CD4-positive, alpha-beta T cell (primary cell): ENCODE results near the gene GJA8. TPM values are rescaled to one million over a fixed set of nuclear protein-coding genes. Genes with fewer than 3 reads are reported as not detected.

ENCODE experiments used
- ATAC-seq: fragments of 200-7000 bp; cut with Tn5 transposase; one replicate; pipeline ENCODE4 v1.10.0; 2022; ENCODE audit warnings: mild to moderate bottlenecking; ENCODE audit not compliant: poor library complexity
- CTCF ChIA-PET: fragments of 350-600 bp; sonication (Branson Sonifier 250); formaldehyde crosslinking; loops from one replicate; lab custom pipeline; 2021; ENCODE audit warnings: antibody characterized with exemption, inconsistent platforms; lab: Charles Lee
- POLR2A ChIA-PET: fragments of 350-600 bp; sonication (Branson Sonifier 250); formaldehyde crosslinking; loops from one replicate; lab custom pipeline; 2021; ENCODE audit warnings: antibody characterized with exemption, inconsistent platforms; lab: Charles Lee
- DNase-seq, 14 experiments: peaks; one replicate each; pipeline ENCODE4 v3.0.0-alpha.2; 2013 to 2020; ENCODE audit warnings: mixed read lengths in 2 of 14
- H3K27ac ChIP-seq, 2 donors: one replicate each; pipeline versions ENCODE4 v1.5.1 to v1.7.0; 2013; ENCODE audit warnings: low read length in 2 of 2, low read depth in 1 of 2, mild to moderate bottlenecking in 1 of 2
- H3K27me3 ChIP-seq, 2 experiments: 1 replicate in 1 of 2; 2 replicates in 1 of 2; pipeline versions ENCODE4 v1.6.1 to v1.7.0; 2013; ENCODE audit warnings: low read length in 2 of 2, control low read depth in 1 of 2, mild to moderate bottlenecking in 1 of 2, moderate library complexity in 1 of 2; ENCODE audit not compliant: insufficient read depth in 2 of 2, control insufficient read depth in 1 of 2
- H3K36me3 ChIP-seq: one replicate; pipeline ENCODE4 v1.6.1; 2013; ENCODE audit warnings: low read length, control low read depth; ENCODE audit not compliant: insufficient read depth
- H3K4me1 ChIP-seq: one replicate; pipeline ENCODE4 v1.6.1; 2013; ENCODE audit warnings: low read length, control low read depth; ENCODE audit not compliant: insufficient read depth
- H3K4me3 ChIP-seq: one replicate; pipeline ENCODE4 v1.5.1; 2013; ENCODE audit warnings: mild to moderate bottlenecking, low read length, moderate library complexity
- H3K9me3 ChIP-seq, 2 experiments: 1 replicate in 1 of 2; 2 replicates in 1 of 2; pipeline versions ENCODE4 v1.6.1 to v1.7.0; 2013; ENCODE audit warnings: low read length in 2 of 2, mild to moderate bottlenecking in 2 of 2, control low read depth in 1 of 2, moderate library complexity in 1 of 2; ENCODE audit not compliant: control insufficient read depth in 1 of 2, insufficient read depth in 1 of 2
- H3K27ac Mint-ChIP-seq: one replicate; pipeline ENCODE4 v1.8.0; 2020; ENCODE audit warnings: mixed read lengths
- H3K27me3 Mint-ChIP-seq: one replicate; pipeline ENCODE4 v1.8.0; 2021; ENCODE audit warnings: mixed read lengths
- H3K36me3 Mint-ChIP-seq: one replicate; pipeline ENCODE4 v1.8.0; 2021; ENCODE audit warnings: low read depth, mixed read lengths
- H3K4me1 Mint-ChIP-seq: one replicate; pipeline ENCODE4 v1.8.0; 2021; ENCODE audit warnings: low read depth, mixed read lengths
- H3K4me3 Mint-ChIP-seq: one replicate; pipeline ENCODE4 v1.8.0; 2020; ENCODE audit warnings: mild to moderate bottlenecking, mixed read lengths
- H3K9me3 Mint-ChIP-seq: one replicate; pipeline ENCODE4 v1.8.0; 2020; ENCODE audit warnings: mixed read lengths
- intact Hi-C, 2 experiments: fragments of 100-400 bp; cut with DNase I in 1 of 2; cut with micrococcal nuclease in 1 of 2; formaldehyde crosslinking; loops; one replicate each; pipeline versions ENCODE4 v1.15.1 to v1.9.0; 2023 to 2025; cut with DNase I, micrococcal nuclease
- total RNA-seq, 174 experiments: library from RNA in 2 of 174; stranded (reverse) in 2 of 174; gene quantifications; one replicate each; pipeline ENCODE4 v1.2.3 and lab custom pipeline; 2021 to 2026
- TF ChIP-seq, protein P1 (sequence below): fragments of 200-600 bp; IDR thresholded peaks from one replicate; pipeline ENCODE4 v1.8.0; 2022; ENCODE audit warnings: antibody characterized with exemption, mild to moderate bottlenecking

Gene GJA8
- total RNA-seq, 2 experiments from 2014 or later: not detected

DNA sequence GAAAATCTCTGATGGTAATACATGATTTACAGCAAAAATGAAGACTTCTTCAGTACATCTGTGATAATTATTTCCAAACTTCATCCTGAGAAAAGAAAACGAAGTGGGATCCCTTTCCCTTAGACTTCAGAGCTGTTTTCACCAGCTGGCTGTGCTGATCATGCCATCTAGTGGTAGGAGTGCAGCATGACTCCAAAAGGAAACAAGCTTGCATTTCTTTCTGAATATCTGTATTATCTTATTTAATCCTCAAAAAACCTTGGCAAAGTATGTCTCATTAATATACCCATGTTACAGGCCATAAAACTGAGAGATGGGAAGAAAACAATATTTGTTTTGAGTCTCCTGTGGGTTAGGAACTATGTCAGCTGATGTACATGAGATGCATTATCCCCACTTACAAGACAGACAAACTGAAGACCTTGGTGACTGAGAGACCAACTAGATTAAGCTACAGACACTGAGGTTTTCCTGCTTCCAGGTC lies 9.8 kb upstream of the GJA8 start:
- H3K4me1 Mint-ChIP-seq: peaks cover 8% of the 10 kb centered on the region
- Histone ChIP-seq H3K36me3 (no peaks in the 10 kb centered on the region), H3K4me3 (no peak overlapping the region), H3K27ac (no peak overlapping the region), H3K4me1 (peaks cover 2% of the 10 kb centered on the region), H3K27me3 (no peaks in the 10 kb centered on the region), H3K9me3 (no peaks in the 10 kb centered on the region)
- peaks cover 5% of the 10 kb centered on the region for H3K27me3 Mint-ChIP-seq
- ChIA-PET POLR2A (interaction anchor here (1.0 to 1.2 kb wide), 2 partner anchors 293 to 619 kb away, joined by 3 read pairs; no protein-coding TSS in a partner anchor), CTCF (interaction anchor here (0.6 to 1.8 kb wide), 17 partner anchors 8 to 619 kb away, joined by 3 to 21 read pairs (median 5); partner anchors contain the start of genes BCL9 and GJA8)
- TF ChIP-seq, protein P1, sequence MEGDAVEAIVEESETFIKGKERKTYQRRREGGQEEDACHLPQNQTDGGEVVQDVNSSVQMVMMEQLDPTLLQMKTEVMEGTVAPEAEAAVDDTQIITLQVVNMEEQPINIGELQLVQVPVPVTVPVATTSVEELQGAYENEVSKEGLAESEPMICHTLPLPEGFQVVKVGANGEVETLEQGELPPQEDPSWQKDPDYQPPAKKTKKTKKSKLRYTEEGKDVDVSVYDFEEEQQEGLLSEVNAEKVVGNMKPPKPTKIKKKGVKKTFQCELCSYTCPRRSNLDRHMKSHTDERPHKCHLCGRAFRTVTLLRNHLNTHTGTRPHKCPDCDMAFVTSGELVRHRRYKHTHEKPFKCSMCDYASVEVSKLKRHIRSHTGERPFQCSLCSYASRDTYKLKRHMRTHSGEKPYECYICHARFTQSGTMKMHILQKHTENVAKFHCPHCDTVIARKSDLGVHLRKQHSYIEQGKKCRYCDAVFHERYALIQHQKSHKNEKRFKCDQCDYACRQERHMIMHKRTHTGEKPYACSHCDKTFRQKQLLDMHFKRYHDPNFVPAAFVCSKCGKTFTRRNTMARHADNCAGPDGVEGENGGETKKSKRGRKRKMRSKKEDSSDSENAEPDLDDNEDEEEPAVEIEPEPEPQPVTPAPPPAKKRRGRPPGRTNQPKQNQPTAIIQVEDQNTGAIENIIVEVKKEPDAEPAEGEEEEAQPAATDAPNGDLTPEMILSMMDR: peak; percentile 99
- intact Hi-C loops: loop anchor here (1.0 to 5.0 kb wide), 7 partner anchors 168 to 620 kb away; no protein-coding TSS in a partner anchor
- peak in 11 of 14 experiments; percentile 4 to 67 (median 15) for DNase-seq
- H3K4me3 Mint-ChIP-seq: no peak overlapping the region
- no peaks in the 10 kb centered on the region for H3K9me3 Mint-ChIP-seq
- no peaks in the 10 kb centered on the region for H3K36me3 Mint-ChIP-seq
- H3K27ac Mint-ChIP-seq: no peak overlapping the region
- ATAC-seq: peak; percentile 48

DNA sequence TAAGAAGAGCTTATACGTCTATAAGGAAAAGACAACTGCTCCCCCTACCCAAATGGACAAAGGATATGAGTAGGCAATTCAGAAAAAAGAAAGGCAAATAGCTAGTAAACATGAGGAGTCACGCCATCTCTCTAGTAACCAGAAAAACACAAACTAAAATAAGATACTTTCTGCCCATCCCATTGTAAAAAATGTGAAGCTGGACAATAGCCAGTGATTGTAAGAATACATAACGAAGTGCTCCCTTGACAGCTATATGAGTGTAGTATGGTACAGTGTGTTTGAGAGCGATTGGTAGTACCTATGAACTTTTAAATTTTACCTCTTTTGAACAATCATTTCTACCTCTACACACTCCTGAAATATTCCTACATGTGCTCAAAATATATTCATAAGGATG lies 7.5 kb upstream of the GJA8 start:
- Histone ChIP-seq H3K27me3 (no peaks in the 10 kb centered on the region), H3K27ac (no peak overlapping the region), H3K4me3 (no peak overlapping the region), H3K4me1 (peaks cover 2% of the 10 kb centered on the region), H3K9me3 (no peaks in the 10 kb centered on the region), H3K36me3 (no peaks in the 10 kb centered on the region)
- Mint-ChIP-seq H3K4me1 (peaks cover 3% of the 10 kb centered on the region), H3K36me3 (no peaks in the 10 kb centered on the region), H3K9me3 (no peaks in the 10 kb centered on the region), H3K27ac (no peak overlapping the region), H3K4me3 (no peak overlapping the region), H3K27me3 (peaks cover 5% of the 10 kb centered on the region)
- intact Hi-C loops: no loop called here
- TF ChIP-seq, protein P1: no peak
- no peak for DNase-seq
- no peak for ATAC-seq
- POLR2A ChIA-PET: no interaction called here
- CTCF ChIA-PET: interaction anchor here (1.2 kb wide), 1 partner anchor 24 kb away, joined by 3 read pairs; no protein-coding TSS in a partner anchor

DNA sequence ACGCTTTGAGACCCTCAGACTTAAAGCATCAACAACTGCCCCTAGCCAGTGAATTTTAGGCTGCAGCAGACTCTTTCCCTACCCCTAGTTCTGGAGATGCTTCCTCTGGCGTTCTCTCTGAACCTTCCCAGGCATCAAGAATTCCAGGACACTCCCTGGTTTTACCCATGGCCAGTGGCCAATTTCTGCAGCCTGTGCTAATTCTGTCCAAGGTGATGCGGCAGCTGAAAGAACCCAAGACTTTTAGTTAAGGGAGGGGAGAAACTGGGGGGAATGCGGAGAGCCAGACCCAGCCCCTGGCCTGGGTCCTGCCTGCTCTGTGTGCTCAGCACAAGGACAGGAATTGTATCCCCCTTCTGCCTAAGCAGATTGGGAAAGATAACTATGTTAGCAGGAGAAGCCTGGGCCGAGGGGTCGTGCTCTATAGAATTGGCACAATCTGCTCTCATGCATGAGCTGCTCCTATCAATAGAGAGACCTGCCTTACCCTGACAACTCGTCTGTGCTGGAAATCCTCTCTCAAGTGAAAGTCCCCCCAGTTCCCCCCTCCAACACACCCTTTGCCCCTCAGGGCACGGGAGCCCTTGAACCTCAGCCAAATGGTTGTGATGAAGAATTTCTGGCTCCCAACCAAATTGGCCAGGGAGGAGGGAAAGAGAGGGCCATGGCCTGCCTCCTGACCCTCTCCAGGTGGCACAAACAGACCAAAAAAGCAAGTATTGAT lies 5.4 kb upstream of the GJA8 start:
- Mint-ChIP-seq H3K27me3 (peaks cover 5% of the 10 kb centered on the region), H3K9me3 (no peaks in the 10 kb centered on the region), H3K4me3 (no peak overlapping the region), H3K27ac (no peak overlapping the region), H3K4me1 (no peaks in the 10 kb centered on the region), H3K36me3 (no peaks in the 10 kb centered on the region)
- DNase-seq: no peak
- intact Hi-C loops: no loop called here
- Histone ChIP-seq H3K27me3 (peaks cover 0 to 2% of the 10 kb centered on the region in 2 experiments), H3K9me3 (no peaks in the 10 kb centered on the region), H3K27ac (no peak overlapping the region), H3K36me3 (no peaks in the 10 kb centered on the region), H3K4me3 (no peak overlapping the region), H3K4me1 (no peaks in the 10 kb centered on the region)
- TF ChIP-seq, protein P1: no peak
- ChIA-PET POLR2A (no interaction called here), CTCF (no interaction called here)
- no peak for ATAC-seq
